Upper lobe of left lung (tissue), 6 donors: ENCODE measurements around the gene STAG3. TPM values are rescaled to one million over a fixed set of nuclear protein-coding genes. Genes with fewer than 3 reads are reported as not detected.
A peak's percentile ranks its signal among the peaks of the same experiment; 100 is the strongest.

Experiments
- ATAC-seq, 2 donors: fragments of 200-7000 bp; cut with Tn5 transposase; one replicate each; pipeline ENCODE4 v1.9.1; 2022; ENCODE audit warnings: mild to moderate bottlenecking in 2 of 2, moderate library complexity in 2 of 2; ENCODE audit not compliant: low FRiP score in 2 of 2
- DNase-seq, 2 donors: peaks; one replicate each; pipeline ENCODE4 v3.0.0-alpha.2; 2019 to 2020
- H3K27ac ChIP-seq, 4 donors: fragments of 200-600 bp; sonication (generic); one replicate each; pipeline ENCODE4 v1.5.1; 2016 to 2019
- H3K27me3 ChIP-seq, 4 donors: fragments of 200-600 bp; sonication (generic); one replicate each; pipeline ENCODE4 v1.5.1; 2017 to 2019
- H3K36me3 ChIP-seq, 4 donors: fragments of 200-600 bp; sonication (generic); one replicate each; pipeline ENCODE4 v1.5.1; 2016 to 2019
- H3K4me1 ChIP-seq, 4 donors: fragments of 200-600 bp; sonication (generic); one replicate each; pipeline ENCODE4 v1.5.1; 2018 to 2019
- H3K4me3 ChIP-seq, 4 donors: fragments of 200-600 bp; sonication (generic); one replicate each; pipeline ENCODE4 v1.5.1; 2017 to 2019; ENCODE audit warnings: mild to moderate bottlenecking in 2 of 4, moderate library complexity in 1 of 4
- H3K9me3 ChIP-seq, 4 donors: fragments of 200-600 bp; sonication (generic); one replicate each; pipeline ENCODE4 v1.5.1; 2018 to 2019
- CTCF ChIP-seq, 6 experiments: fragments of 450-650 bp in 4 of 6; fragments of 200-600 bp in 2 of 6; sonication (generic) in 2 of 6; IDR thresholded peaks; one replicate each; pipeline ENCODE4 v1.5.1; 2016 to 2019; ENCODE audit warnings: antibody characterized with exemption in 6 of 6
- EP300 ChIP-seq, 4 donors: sonication (generic); formaldehyde crosslinking; IDR thresholded peaks; one replicate each; pipeline ENCODE4 v1.5.1; 2017; ENCODE audit warnings: antibody characterized with exemption in 4 of 4, control low read depth in 2 of 4
- POLR2A ChIP-seq, 4 donors: fragments of 450-650 bp; IDR thresholded peaks; one replicate each; pipeline ENCODE4 v1.5.1; 2016 to 2017; ENCODE audit warnings: antibody characterized with exemption in 4 of 4, mild to moderate bottlenecking in 2 of 4
- POLR2AphosphoS5 ChIP-seq, 2 donors: sonication (generic); formaldehyde crosslinking; IDR thresholded peaks; one replicate each; pipeline ENCODE4 v1.5.1; 2017; ENCODE audit warnings: antibody characterized with exemption in 2 of 2
- WGBS, 2 donors: methylation state at CpG; one replicate each; pipeline ENCODE4 v1.1.5; 2017 to 2018; 5-methylcytosine and 5-hydroxymethylcytosine counted together
- total RNA-seq, 6 donors: library from RNA; depleted of rRNA in 4 of 6; stranded (reverse); fragments of >200 nt in 4 of 6; gene quantifications; one replicate each; pipeline versions ENCODE4 v1.1.0 to v1.2.1, GENCODE V29; 2016 to 2021
- donor health status: DM: no; HTN: no; CAD: no; lungs with moderate emphysema.
- donor health status: DM: no; HTN: yes; CAD: no; lungs with severe emphysema.

Gene STAG3
- total RNA-seq, 6 donors from 2014 or later, result 1.5 to 5.2 (median 2.8) TPM; not detected in 1

- Histone ChIP-seq H3K27me3 (no peaks in the 10 kb centered on the region), H3K4me1 (peaks cover 10 to 29% (median 21%) of the 10 kb centered on the region in 4 donors), H3K4me3 (no peak overlapping the region), H3K27ac (no peak overlapping the region), H3K36me3 (no peaks in the 10 kb centered on the region), H3K9me3 (no peaks in the 10 kb centered on the region)
- ATAC-seq (no peak), DNase-seq (no peak)
- WGBS, 2 donors, result 93 to 98% methylated on average over 2 of the region's 2 CpGs
- TF ChIP-seq POLR2A (IDR thresholded peaks at IDR 0.05) (no peak), POLR2AphosphoS5 (IDR thresholded peaks at IDR 0.05) (no peak), EP300 (IDR thresholded peaks at IDR 0.05) (no peak), CTCF (IDR thresholded peaks at IDR 0.05) (no peak)
Observed at GRCh38 chr7:100147278-100147677, 30.4 kb upstream of the STAG3 start.

GRCh38 chr7:100148225-100148558, 29.5 kb upstream of the STAG3 start:
- WGBS, 2 donors, result 12 to 15% methylated on average over 14 of the region's 14 CpGs
- Histone ChIP-seq H3K9me3 (no peaks in the 10 kb centered on the region), H3K27me3 (no peaks in the 10 kb centered on the region), H3K27ac (peak overlapping the region; percentile 40 to 99 (median 87)), H3K4me3 (peak overlapping the region; percentile 31 to 97 (median 92)), H3K4me1 (peaks cover 14 to 29% (median 21%) of the 10 kb centered on the region in 4 donors), H3K36me3 (peaks cover 0 to 6% (median 3%) of the 10 kb centered on the region in 4 donors)
- DNase-seq (no peak), ATAC-seq (no peak)
- TF ChIP-seq POLR2A (IDR thresholded peaks at IDR 0.05), result no peak
- no peak for TF ChIP-seq EP300 (IDR thresholded peaks at IDR 0.05)
- no peak for TF ChIP-seq CTCF (IDR thresholded peaks at IDR 0.05)
- TF ChIP-seq POLR2AphosphoS5 (IDR thresholded peaks at IDR 0.05), result no peak

GRCh38 chr7:100148559-100149328, 29.0 kb upstream of the STAG3 start, which contains the start of gene LAMTOR4:
LAMTOR4 (plus strand) TSS chr7:100148918; CDS start chr7:100148973, 55 bp downstream.
- Histone ChIP-seq H3K4me3 (peak within 1 kb of the TSS; percentile 90 to 97 (median 92)), H3K4me1 (peaks cover 14 to 31% (median 22%) of the 10 kb centered on the region in 4 donors), H3K9me3 (no peaks in the 10 kb centered on the region), H3K27ac (peak within 1 kb of the TSS; percentile 79 to 99 (median 92)), H3K27me3 (no peaks in the 10 kb centered on the region), H3K36me3 (peaks cover 0 to 12% (median 9%) of the 10 kb centered on the region in 4 donors)
- TF ChIP-seq CTCF (IDR thresholded peaks at IDR 0.05) (peak in 2 of 6 experiments; percentile 24 to 32), POLR2A (IDR thresholded peaks at IDR 0.05) (peak in 2 of 4 donors; percentile 64 to 81), POLR2AphosphoS5 (IDR thresholded peaks at IDR 0.05) (peak; percentile 85 to 87), EP300 (IDR thresholded peaks at IDR 0.05) (no peak)
- WGBS, 2 donors, result 0% methylated on average over 15 to 43 of the region's 46 CpGs
- DNase-seq, result peak; percentile 94 to 100
- ATAC-seq, result peak; percentile 99 to 100

DNA sequence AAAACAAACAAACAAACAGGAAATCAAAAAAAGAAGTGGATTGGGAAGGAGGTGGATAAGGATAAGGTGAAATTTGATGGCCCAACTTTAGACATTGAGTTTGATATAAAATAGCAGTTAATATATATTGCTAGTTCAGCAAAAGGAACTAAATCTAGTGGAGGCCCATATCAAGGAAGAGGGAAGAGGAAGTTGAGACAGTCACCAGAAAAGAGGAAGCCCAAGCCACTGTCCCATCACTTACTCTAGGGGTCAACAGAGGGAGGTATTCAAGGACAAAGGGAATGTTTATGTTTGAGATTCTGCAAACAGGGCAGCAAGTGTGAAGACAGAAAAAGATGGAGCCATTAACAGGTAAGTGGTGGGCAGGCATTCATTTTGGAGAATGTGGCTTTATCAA, 25.3 kb upstream of the STAG3 start:
- ATAC-seq, result no peak
- H3K4me1 ChIP-seq, result peaks cover 19 to 54% (median 35%) of the 10 kb centered on the region in 4 donors
- no peak overlapping the region for H3K4me3 ChIP-seq
- TF ChIP-seq POLR2A (IDR thresholded peaks at IDR 0.05) (no peak), POLR2AphosphoS5 (IDR thresholded peaks at IDR 0.05) (no peak), CTCF (IDR thresholded peaks at IDR 0.05) (no peak), EP300 (IDR thresholded peaks at IDR 0.05) (no peak)
- peak overlapping the region in 2 of 4 donors; percentile 6 to 64 for H3K27ac ChIP-seq
- no peaks in the 10 kb centered on the region for H3K27me3 ChIP-seq
- DNase-seq, result peak in 1 of 2 donors; percentile 52
- no peaks in the 10 kb centered on the region for H3K9me3 ChIP-seq
- peaks cover 3 to 45% (median 36%) of the 10 kb centered on the region in 4 donors for H3K36me3 ChIP-seq
